Measurements from ENCODE around the gene C2CD4D.

C2CD4D gene

DNA sequence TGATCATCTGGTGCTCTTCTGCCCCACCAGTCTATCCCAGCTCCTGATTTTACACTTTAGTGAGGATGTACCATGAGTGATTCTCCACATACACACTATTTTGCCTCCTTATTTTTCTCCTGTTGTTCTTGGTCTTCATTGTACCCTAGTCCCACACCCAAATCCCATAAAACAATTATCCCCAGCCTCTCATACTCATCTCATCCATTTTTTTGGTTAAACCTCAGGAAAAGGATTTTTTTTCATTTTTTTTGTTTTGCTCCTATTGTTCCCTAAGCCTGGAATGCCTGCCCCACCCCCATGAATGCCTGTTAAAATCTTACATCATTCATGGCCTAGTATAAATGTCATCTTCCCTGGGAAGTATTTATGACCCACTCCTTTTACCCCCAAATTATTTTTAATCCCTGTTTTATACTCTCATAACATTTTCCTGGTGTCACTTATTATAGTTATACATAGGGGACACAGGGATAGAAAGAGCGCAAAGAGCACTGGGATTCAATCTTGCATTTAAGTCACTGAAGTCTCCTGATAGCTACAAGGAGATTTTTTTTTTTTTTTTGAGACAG is 29.5 kb downstream of the C2CD4D start:
- FAIRE-seq: no peak

DNA sequence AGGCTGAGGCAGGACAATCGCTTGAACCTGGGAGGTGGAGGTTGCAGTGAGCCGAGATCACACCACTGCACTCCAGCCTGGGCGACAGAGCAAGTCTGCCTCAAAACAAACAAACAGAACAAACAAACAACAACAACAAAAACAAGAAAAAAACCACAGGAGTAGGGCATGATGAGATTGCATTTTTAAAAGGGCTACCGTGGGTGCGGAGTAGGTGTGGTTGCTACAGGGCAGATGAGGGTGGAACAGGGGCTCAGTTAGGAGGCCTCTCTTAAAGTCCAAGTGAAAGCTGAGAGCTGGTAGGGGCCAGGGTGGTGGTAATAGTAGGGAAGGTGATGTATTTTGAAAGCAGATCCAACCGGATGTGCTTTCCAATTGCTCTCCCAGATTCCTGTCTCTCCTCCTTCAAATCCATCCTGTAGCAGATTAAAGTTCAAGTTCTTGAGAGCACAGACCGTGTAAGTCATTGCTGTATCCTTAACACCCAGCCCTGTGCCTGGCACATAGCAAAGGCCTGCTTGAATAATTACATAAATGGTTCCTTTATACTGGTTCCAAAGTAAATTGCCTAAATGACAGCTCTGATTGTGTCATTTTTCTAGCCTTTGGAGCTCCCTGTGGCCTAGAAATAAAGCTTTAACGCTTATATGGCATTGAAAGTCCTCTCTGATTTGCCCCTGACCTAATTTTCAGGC is 30.2 kb downstream of the C2CD4D start:
- no peak for FAIRE-seq

DNA sequence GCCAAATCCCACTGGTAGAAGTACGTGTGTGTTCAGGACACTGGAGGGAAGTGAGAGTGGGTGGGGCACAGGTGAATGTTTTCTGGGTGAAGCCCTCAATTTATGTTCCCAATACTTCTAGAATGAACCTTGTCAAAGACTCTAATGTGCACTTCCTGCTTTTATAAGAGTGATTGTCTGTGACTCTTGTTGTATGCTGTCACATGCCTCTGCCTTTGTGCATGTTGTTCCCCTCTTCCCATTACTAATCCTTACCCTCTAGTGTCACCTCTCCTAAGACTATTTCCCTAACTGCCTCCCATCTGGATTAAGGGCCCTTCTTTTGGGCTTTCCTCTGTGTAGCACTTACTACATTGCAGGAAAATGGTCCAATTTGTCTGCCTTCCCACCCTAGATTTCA is 31.9 kb downstream of the C2CD4D start:
- FAIRE-seq: no peak

DNA sequence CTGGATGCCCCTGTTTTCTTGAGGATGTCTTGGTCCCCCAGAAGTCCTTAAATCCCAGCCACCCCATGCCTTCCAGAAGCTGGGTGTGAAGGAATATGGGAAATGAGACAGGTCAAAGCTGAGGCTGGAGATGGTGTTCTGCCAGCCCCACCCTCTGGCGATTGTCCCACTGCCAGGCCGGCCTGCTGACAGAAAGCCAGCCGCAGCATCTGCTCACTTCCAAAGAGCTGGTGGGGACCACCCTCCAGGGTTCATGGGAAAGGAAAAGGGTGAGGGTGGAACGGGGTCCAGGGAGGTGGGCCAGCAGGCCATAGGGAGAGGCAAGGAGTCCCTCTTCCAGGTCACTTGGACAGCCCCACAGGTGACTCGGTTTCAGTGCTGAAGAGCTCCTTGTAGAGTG is 32.5 kb downstream of the C2CD4D start:
- no peak for FAIRE-seq

DNA sequence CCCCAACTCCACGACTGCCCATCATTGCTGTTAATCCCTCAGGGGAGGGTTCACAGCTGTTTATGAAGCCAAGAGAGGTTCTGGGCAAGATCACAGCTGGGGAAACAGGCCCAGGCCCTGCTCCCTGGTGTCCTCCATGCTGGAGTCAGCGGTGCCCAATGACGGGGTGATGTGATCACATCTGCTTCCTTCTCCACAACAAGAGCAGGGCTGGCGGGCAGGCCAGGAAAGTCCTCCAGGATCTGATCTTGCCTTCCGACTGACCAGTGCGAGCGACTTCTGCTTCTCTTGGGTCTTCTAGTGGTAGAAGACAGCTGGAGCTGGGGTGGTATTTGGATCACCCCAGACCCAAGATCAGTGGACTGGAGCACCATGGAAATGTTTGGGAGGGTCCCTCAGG is 33.5 kb downstream of the C2CD4D start:
- FAIRE-seq: no peak

DNA sequence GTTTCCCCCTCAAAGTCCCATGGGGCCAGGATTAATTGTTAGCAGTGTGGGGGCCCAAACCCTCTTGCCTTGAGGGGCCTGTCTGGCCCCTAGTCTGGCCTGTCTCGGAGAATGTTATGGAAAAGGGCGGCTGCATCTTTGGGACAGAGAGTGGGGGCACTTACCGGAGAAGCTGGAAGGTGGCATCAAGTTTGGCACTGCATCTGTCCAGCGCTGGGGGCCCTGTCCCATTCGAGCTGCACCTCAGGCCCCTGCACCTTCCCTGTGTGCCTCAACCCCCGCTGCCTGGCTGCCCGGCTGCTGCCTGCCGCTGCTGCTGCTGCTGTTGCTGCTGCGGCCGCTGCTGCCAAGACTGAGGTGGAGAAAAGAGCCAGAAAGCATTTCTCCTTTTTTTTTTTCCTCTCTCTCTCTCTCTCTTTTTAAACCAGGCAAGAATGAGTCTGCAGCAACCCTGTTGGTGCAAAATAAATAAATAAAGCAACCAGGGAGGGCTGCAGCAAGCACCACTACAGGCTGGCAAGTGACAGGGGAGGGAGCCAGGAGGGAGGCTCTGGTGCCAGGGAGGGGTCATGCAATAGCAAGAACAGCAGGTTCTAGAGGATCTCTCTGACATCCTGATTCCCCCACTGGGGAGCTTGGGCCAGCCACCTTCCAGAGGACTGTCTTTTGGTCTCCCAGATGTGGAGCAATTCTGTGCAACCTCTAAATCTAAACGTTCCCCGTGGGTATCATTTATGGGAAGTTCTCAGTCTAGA is 34.4 kb downstream of the C2CD4D start, which contains the start of gene LINGO4:
TSS of gene LINGO4 (minus strand) at position 354 of the 755 bp plus-strand sequence. CDS start 2,715 bp downstream, outside the sequence.
- no peak for FAIRE-seq

DNA sequence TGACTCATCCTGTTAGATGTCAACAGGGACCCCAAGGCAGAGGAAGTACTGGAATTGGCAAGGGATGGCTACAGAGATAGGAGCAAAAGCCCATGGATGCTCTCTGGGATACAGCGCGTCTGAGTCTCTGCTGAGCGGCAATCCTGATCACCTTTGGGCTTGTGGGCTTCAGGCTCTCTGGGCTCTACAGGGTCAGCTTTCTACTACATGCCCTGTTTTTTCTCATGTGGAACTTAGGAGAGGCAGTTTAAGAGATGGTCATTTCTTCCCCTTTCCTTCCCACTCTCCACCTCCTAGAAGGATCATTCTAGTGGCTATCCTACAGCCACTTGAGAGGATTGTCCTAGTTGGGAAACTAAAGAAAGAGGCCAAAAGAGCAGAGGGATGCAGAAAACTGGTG is 35.7 kb downstream of the C2CD4D start:
- no peak for FAIRE-seq

DNA sequence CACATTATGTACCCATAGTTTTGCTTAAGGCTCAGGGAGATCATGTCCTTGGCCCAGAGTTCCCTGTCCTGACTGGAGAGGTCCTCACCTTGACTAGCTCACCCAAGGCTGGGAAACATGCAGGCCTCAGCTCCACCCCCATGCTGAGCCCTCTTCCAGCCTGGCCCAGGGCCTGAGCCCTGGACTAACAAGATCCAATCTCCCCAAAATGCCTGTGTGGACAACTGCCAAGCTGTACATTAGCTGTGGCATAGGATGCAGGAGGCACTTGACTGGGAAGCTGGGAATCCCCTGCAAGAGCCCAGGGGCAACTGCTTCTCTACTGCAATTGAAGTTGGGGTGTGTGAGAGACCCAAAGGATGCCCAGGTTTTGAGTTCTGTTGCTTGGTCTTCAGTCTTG is 36.5 kb downstream of the C2CD4D start:
- no peak for FAIRE-seq

DNA sequence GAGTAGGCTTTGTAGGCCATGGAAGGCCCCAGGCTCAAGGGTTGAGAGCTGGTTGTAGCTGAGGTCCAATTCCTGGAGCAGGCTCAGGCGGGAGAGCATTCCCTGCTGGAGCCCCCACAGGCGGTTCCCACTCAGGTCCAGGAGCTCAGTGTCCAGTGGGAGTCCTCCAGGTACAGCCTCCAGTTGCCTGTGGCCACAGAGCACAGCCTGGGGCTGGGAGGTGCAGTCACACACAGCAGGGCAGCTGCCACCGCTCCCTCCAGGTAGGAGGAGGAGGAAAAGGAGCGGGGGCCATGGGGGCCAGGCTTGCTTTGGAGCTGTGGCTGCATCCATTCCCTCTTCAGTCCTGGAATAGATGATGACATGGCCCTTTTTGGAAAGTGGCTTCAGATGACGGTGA is 37.2 kb downstream of the C2CD4D start:
- FAIRE-seq: no peak

DNA sequence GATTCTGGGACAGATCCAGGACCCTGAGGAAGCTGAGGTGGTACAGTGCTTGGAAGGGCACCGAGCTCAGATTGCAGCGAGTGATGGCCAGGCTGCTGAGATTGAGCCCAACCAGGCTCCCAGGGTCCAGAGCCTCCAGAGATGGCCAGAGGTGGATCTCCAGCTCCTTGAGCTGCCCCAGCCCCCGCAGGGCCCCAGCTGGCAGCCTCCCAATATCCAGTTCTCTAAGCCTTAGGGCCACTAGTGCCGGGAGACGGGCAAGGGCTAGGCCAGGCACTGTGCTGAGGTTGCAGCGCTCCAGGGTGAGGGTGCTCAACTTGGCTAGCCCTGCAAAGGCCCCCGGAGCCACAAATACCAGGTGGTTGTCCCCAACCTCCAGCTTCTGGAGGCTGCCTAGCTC is 37.8 kb downstream of the C2CD4D start:
- FAIRE-seq: no peak

DNA sequence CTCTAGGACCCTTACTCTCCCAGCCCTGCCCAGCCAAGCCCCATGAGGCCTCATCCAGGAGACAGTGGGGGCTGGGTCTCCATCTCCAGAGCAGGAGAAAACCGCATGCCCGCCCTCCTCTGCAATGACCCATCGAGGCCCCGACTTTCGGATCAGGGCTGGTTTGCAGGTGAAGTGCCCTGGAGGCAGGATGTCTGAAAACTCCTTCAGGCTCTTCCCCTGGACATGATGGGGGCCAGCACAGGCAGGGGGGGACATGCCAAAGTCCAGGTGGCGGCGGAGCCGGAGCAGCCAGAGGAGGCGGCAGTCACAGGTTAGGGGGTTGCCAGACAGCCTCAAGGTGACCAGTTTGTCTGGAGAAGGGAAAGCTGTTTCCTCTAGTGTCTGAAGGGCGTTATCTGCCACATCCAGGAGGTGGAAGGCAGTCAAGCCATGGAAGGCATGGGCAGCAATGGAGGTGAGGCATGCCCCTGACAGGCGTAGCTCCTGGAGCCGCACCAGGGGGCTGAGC is 38.3 kb downstream of the C2CD4D start:
- FAIRE-seq: no peak

DNA sequence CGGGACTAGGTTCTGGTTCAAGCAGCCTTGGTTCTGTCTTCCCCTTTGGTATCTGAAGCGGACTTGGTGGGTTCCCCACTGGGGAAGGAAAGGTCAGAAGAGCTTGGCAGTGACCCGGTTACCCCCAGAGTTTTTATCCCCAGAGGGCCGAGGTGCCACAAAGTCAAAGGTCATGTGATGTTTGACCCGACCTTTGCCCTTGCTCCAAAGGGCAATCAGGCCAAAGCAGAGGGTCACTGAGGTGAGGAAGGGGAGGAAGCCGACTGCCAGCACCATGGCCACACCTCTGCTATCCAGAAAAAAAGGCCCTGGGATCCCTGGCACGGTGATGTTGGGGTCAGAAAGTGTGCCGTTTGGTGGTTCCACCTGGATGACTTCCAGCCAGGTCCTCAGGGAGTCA is 38.8 kb downstream of the C2CD4D start:
- no peak for FAIRE-seq

DNA sequence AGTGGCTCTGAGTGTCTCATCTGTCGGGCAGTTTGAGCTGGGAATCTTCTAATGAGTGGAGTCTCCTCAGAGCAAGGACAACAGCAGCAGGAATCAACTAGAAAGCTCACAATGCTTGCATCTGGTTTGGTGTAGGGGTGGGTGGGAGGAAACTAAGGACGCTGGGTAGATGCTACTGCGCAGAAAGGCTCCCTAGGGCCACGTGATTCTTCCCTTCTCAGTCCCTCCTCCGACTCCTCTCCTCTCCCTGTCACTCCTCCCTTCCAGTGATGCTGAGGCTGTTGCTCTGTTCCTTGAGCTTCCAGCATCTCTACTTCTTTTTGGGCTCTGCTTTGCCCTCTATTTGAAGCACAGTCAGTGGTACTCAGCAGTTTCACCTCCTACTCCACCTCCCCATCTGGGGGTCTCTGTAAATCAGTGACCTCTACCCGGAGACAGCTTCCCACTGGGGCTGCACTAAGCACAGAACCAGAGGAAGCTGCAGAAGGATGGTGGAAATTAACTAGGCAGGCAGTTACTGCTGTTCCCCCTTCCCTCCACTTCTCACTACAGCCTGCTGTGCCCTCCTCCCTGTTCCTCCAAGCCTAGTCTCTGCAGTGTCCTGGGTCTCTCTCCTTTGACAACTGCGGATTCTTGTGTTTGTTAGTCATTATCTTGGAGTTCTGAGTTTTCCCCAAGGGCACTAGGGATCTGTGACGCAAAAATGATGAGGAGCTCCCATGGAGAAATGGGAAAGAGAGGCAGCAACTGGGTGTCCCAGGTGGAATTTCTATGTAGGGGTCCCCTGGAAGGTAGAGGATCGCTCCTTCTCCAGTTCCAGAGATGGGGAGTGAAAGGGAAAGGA is 40.2 kb downstream of the C2CD4D start:
- FAIRE-seq: no peak

DNA sequence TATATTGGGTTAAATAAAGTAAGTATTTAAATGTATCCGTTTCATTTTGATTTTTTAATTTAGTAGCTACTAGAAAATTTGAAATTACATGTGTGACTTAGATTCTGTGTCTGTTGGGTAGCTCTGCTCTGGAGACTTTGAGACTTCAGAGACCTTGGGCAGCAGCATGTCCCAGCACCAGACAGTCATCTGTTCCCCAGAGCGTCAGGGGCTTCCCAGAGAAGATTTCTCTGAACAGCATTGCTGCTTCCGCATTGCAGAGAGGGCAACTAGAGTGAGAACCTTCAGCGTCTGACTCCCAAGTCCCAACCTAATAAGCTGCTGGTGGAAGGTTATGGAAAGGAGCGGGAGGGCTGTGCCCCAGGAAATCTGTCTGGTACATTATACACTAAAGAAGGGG is 41.0 kb downstream of the C2CD4D start:
- FAIRE-seq: no peak

DNA sequence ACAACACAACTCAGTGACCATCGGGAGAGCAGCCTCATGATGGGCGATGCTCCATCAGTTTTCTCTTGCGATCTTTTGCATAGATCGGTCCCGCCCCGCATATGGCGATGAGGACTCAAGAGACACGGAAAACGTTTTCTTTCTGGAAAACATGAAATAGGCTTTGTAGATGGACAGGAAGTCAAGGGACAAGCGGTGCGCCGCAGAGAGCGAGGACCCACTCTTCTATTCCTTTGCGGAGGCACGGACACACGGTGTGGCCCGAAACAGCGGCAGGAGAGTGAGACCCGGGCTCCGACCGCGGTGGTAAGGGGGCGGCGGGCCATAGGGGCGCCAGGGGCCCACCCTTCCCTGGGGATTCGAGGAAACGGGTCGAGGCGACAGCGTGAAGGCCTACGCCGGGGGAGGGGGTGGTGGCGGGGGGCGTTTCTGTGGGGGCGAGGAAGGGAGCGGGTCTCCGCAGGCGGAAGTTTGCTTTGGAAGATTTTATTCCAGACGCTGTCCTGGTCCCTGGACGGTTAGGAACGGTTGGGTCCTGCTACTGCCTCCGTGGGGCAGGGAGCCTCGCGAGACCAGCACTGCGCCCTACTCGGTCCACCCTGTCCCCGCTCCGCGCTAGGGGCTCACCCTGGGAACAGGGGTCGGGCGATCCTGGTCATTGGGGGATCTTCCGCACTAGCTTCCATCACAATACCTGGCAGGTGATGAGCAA is 48.5 kb downstream of the C2CD4D start:
- FAIRE-seq: no peak

DNA sequence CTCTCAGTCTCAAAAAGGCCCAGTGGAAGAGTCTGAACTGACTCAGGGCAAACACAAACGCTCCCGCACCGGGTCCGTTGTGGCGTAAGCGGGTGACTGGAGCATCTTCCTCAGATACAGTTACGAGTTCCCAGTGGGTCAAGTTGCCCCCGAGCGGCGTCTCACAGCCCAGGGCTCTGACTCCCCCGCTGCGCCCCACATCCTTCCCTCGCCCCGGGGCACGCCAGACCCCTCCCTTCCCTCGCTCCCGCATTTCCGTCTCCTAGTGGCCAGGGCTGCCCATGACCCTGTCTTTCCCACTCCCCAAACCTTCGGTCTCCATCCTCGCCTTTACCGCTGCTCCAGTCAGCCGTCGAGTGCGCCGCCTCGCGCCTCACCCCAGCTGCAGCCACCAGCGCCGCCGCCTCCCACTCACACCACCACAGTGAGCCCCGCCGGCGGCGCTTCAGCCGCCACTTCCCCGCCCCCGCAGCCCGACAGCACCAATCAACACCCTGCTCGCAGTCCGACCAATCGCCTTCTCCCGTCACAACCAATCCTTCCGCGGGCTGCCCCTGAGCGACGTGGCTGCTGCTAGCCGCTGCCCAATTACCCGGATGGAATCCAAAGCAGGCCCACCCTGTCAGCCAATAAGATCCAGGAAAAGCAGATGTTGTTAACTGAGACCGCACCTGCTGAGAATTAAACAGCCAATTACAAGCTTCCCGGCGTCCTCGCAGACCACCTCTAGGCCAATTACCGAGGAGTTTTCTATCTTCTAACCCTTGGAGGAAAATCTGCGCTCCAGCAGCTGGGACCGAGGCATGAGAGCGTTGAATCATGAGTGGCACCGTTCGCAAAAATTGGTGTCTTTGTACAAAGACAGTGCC is 49.3 kb downstream of the C2CD4D start, which contains the start of gene TDRKH:
TSS of gene TDRKH (minus strand) at position 430 of the 869 bp plus-strand sequence. CDS start 7,478 bp downstream, outside the sequence.
- peak; percentile 97 for FAIRE-seq

All from islet of Langerhans (tissue), 1 donor.